Astrocyte (in vitro differentiated cells and primary cell): ENCODE results near the gene RAF1. TPM values are rescaled to one million over a fixed set of nuclear protein-coding genes. Genes with fewer than 3 reads are reported as not detected.

Source experiments
- DNase-seq: peaks from one replicate; pipeline ENCODE4 v3.0.0-alpha.2; 2010; ENCODE audit warnings: low read depth
- FAIRE-seq: peaks from 2 replicates; lab custom pipeline; 2011; peaks lifted over from hg19 to GRCh38; lab: Jason Lieb, UNC
- H2AFZ ChIP-seq: 2 replicates; pipeline ENCODE4 v1.6.0; 2012; ENCODE audit warnings: low read depth, low read length, inconsistent platforms
- H3K27ac ChIP-seq: 2 replicates; pipeline ENCODE4 v1.5.1; 2011; ENCODE audit warnings: low read depth, low read length, inconsistent platforms
- H3K27me3 ChIP-seq: 2 replicates; pipeline ENCODE4 v1.6.0; 2011; ENCODE audit warnings: low read length, inconsistent platforms; ENCODE audit not compliant: insufficient read depth
- H3K36me3 ChIP-seq: 2 replicates; pipeline ENCODE4 v1.5.1; 2011; ENCODE audit warnings: low read length, inconsistent platforms; ENCODE audit not compliant: insufficient read depth
- H3K4me1 ChIP-seq: 2 replicates; pipeline ENCODE4 v1.5.1; 2011; ENCODE audit warnings: low read length, inconsistent platforms; ENCODE audit not compliant: insufficient read depth
- H3K4me2 ChIP-seq: 2 replicates; pipeline ENCODE4 v1.6.0; 2012; ENCODE audit warnings: low read length, inconsistent platforms
- H3K4me3 ChIP-seq: 2 replicates; pipeline ENCODE4 v1.5.1; 2011; ENCODE audit warnings: low read depth, mild to moderate bottlenecking, low read length, inconsistent platforms; ENCODE audit not compliant: insufficient read depth
- H3K79me2 ChIP-seq: 2 replicates; pipeline ENCODE4 v1.6.0; 2012; ENCODE audit warnings: mild to moderate bottlenecking, low read length, inconsistent platforms; ENCODE audit not compliant: insufficient read depth
- H3K9ac ChIP-seq: 2 replicates; pipeline ENCODE4 v1.6.0; 2012; ENCODE audit warnings: mild to moderate bottlenecking, low read length, inconsistent platforms
- H3K9me3 ChIP-seq: 2 replicates; pipeline ENCODE4 v1.5.1; 2012; ENCODE audit warnings: low read depth, mild to moderate bottlenecking, low read length, inconsistent platforms; ENCODE audit not compliant: insufficient read depth
- H4K20me1 ChIP-seq: 2 replicates; pipeline ENCODE4 v1.6.0; 2012; ENCODE audit warnings: low read length, inconsistent platforms; ENCODE audit not compliant: insufficient read depth
- H3K27ac Mint-ChIP-seq: one replicate; pipeline ENCODE4 v1.8.0; 2021; ENCODE audit warnings: mild to moderate bottlenecking, mixed read lengths; ENCODE audit not compliant: unreplicated experiment
- H3K27me3 Mint-ChIP-seq: one replicate; pipeline ENCODE4 v1.8.0; 2021; ENCODE audit warnings: low read depth, mixed read lengths; ENCODE audit not compliant: unreplicated experiment
- H3K36me3 Mint-ChIP-seq: one replicate; pipeline ENCODE4 v1.8.0; 2021; ENCODE audit warnings: low read depth, mixed read lengths; ENCODE audit not compliant: unreplicated experiment
- H3K4me1 Mint-ChIP-seq: one replicate; pipeline ENCODE4 v1.8.0; 2021; ENCODE audit warnings: low read depth, mixed read lengths; ENCODE audit not compliant: unreplicated experiment
- H3K4me3 Mint-ChIP-seq: one replicate; pipeline ENCODE4 v1.8.0; 2021; ENCODE audit warnings: mild to moderate bottlenecking, moderate library complexity, mixed read lengths; ENCODE audit not compliant: unreplicated experiment
- H3K9me3 Mint-ChIP-seq: one replicate; pipeline ENCODE4 v1.8.0; 2021; ENCODE audit warnings: mild to moderate bottlenecking, mixed read lengths; ENCODE audit not compliant: unreplicated experiment
- EZH2 ChIP-seq: IDR thresholded peaks from 2 replicates; pipeline ENCODE4 v1.6.1; 2012; ENCODE audit warnings: mild to moderate bottlenecking, low read length, inconsistent platforms; ENCODE audit not compliant: insufficient read depth
- total RNA-seq: library from RNA; stranded (reverse); gene quantifications from 2 replicates; pipeline ENCODE4 v1.2.1, GENCODE V29; 2021
- TF ChIP-seq, protein P1 (sequence below): IDR thresholded peaks from 2 replicates; pipeline ENCODE4 v1.5.1; 2011; ENCODE audit warnings: low read depth, mild to moderate bottlenecking, inconsistent platforms, low read length, moderate library complexity; ENCODE audit not compliant: insufficient read depth

RAF1 gene
- total RNA-seq, 1 donor from 2014 or later: 80.9 TPM

DNA sequence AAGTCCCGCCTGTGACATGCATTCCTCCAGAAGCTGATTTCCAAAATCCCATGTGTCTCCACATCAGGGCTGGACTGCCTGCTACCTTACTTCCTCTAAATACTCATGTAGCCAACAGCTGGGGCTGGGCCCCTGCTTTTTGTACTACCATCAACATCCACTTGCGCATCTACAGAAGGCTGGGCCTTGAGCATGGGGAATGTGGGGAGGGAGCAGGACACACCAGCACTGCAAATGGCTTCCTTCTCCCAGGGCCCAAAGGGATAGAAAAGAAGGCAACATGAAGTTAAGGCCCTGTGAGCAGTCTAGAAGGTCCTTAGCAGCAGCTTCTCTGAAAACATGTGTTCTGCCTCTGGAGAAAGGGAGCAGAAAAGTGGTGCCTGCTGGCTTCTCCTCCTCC is 79.8 kb downstream of the RAF1 start:
- no peak overlapping the region for H3K4me3 ChIP-seq
- H3K27ac ChIP-seq: no peak overlapping the region
- no peaks in the 10 kb centered on the region for H3K27me3 ChIP-seq
- no peaks in the 10 kb centered on the region for H3K9me3 Mint-ChIP-seq
- H3K36me3 ChIP-seq: peaks cover 72% of the 10 kb centered on the region
- no peak overlapping the region for H3K4me3 Mint-ChIP-seq
- H3K4me2 ChIP-seq: no peak overlapping the region
- H2AFZ ChIP-seq: no peak overlapping the region
- TF ChIP-seq, protein P1, sequence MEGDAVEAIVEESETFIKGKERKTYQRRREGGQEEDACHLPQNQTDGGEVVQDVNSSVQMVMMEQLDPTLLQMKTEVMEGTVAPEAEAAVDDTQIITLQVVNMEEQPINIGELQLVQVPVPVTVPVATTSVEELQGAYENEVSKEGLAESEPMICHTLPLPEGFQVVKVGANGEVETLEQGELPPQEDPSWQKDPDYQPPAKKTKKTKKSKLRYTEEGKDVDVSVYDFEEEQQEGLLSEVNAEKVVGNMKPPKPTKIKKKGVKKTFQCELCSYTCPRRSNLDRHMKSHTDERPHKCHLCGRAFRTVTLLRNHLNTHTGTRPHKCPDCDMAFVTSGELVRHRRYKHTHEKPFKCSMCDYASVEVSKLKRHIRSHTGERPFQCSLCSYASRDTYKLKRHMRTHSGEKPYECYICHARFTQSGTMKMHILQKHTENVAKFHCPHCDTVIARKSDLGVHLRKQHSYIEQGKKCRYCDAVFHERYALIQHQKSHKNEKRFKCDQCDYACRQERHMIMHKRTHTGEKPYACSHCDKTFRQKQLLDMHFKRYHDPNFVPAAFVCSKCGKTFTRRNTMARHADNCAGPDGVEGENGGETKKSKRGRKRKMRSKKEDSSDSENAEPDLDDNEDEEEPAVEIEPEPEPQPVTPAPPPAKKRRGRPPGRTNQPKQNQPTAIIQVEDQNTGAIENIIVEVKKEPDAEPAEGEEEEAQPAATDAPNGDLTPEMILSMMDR: no peak
- no peak for TF ChIP-seq EZH2
- DNase-seq: no peak
- H3K79me2 ChIP-seq: peaks cover 13% of the 10 kb centered on the region
- no peak overlapping the region for H3K27ac Mint-ChIP-seq
- peaks cover 10% of the 10 kb centered on the region for H3K4me1 ChIP-seq
- no peak overlapping the region for H3K9ac ChIP-seq
- H3K9me3 ChIP-seq: no peaks in the 10 kb centered on the region
- peaks cover 18% of the 10 kb centered on the region for H3K36me3 Mint-ChIP-seq
- H3K4me1 Mint-ChIP-seq: peaks cover 12% of the 10 kb centered on the region
- H4K20me1 ChIP-seq: peaks cover 78% of the 10 kb centered on the region
- no peaks in the 10 kb centered on the region for H3K27me3 Mint-ChIP-seq
- no peak for FAIRE-seq

DNA sequence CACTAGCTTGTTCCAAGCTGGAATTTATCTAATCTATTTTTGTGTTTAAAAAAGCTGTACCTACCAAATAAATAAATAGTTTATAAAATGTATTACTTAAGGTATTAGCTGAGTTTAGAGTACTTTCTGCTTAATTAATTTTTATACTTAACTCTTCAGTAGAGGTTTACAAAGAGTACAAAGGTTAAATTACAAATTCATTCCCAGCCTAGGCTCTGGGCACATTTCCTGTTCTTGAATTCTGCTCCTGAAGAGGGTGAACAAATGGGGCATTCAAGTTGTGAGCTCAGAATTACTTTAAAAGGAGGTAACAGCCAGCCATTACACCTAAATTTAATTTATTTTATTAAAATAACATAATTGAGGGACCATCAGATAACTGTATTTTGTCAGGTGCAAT is 80.6 kb downstream of the RAF1 start:
- H3K9ac ChIP-seq: no peak overlapping the region
- no peak for FAIRE-seq
- no peaks in the 10 kb centered on the region for H3K9me3 ChIP-seq
- peaks cover 9% of the 10 kb centered on the region for H3K4me1 ChIP-seq
- peaks cover 13% of the 10 kb centered on the region for H3K79me2 ChIP-seq
- no peak for DNase-seq
- H3K4me2 ChIP-seq: no peak overlapping the region
- H3K36me3 ChIP-seq: peaks cover 68% of the 10 kb centered on the region
- peaks cover 78% of the 10 kb centered on the region for H4K20me1 ChIP-seq
- H3K27ac ChIP-seq: no peak overlapping the region
- H3K4me3 ChIP-seq: no peak overlapping the region
- Mint-ChIP-seq H3K27me3 (no peaks in the 10 kb centered on the region), H3K27ac (no peak overlapping the region), H3K4me3 (no peak overlapping the region), H3K4me1 (peaks cover 10% of the 10 kb centered on the region), H3K36me3 (peaks cover 13% of the 10 kb centered on the region), H3K9me3 (no peaks in the 10 kb centered on the region)
- TF ChIP-seq EZH2: no peak
- TF ChIP-seq, protein P1: no peak
- H2AFZ ChIP-seq: no peak overlapping the region
- H3K27me3 ChIP-seq: no peaks in the 10 kb centered on the region

DNA sequence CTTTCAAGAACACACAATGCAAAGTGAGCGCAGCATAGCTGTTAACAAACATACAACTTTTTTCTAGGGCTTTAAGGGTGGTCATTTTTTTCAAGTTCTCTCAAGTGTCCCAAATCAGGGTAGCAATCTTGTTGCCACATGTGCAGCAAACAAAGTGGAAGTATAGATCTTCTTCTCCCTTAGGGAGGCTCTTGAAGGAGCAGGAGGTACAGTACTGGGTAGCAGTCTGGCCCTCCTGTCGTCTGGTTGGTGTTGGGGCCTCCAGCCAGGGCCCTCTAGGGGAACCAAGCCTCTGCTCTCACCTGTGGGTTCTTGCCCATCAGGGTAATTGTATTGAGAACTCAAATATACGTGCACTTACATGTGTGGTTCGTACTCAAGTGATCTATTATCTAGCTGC is 81.2 kb downstream of the RAF1 start:
- Mint-ChIP-seq H3K27ac (peak overlapping the region; percentile 58), H3K4me1 (peaks cover 10% of the 10 kb centered on the region), H3K27me3 (no peaks in the 10 kb centered on the region), H3K36me3 (peaks cover 13% of the 10 kb centered on the region), H3K9me3 (no peaks in the 10 kb centered on the region), H3K4me3 (no peak overlapping the region)
- Histone ChIP-seq H3K79me2 (peaks cover 13% of the 10 kb centered on the region), H3K27me3 (no peaks in the 10 kb centered on the region), H2AFZ (no peak overlapping the region), H3K36me3 (peaks cover 64% of the 10 kb centered on the region), H3K4me3 (no peak overlapping the region), H4K20me1 (peaks cover 78% of the 10 kb centered on the region), H3K9ac (no peak overlapping the region), H3K4me2 (no peak overlapping the region), H3K4me1 (peaks cover 3% of the 10 kb centered on the region), H3K27ac (no peak overlapping the region), H3K9me3 (no peaks in the 10 kb centered on the region)
- no peak for TF ChIP-seq EZH2
- TF ChIP-seq, protein P1: no peak
- DNase-seq: no peak
- no peak for FAIRE-seq
